H1 (cell line): ENCODE data around the gene ZYX. TPM values are rescaled to one million over a fixed set of nuclear protein-coding genes. Genes with fewer than 3 reads are reported as not detected.
A peak's percentile ranks its signal among the peaks of the same experiment; 100 is the strongest.

Source experiments
- CTCF ChIA-PET: fragments of 300-600 bp; sonication (Branson Sonifier 250); formaldehyde crosslinking; loops from one replicate; lab custom pipeline; 2021; ENCODE audit not compliant: partially characterized antibody; lab: Charles Lee
- POLR2A ChIA-PET: fragments of 300-600 bp; sonication (Branson Sonifier 250); formaldehyde crosslinking; loops from one replicate; lab custom pipeline; 2021; ENCODE audit warnings: inconsistent platforms; ENCODE audit not compliant: partially characterized antibody; lab: Charles Lee
- DNase-seq, 2 experiments: peaks; one replicate each; pipeline versions ENCODE4 v3.0.0 to v3.0.0-alpha.2; 2010 to 2022; ENCODE audit warnings: low spot score in 2 of 2, low read depth in 1 of 2, mixed read lengths in 1 of 2
- FAIRE-seq: peaks from 2 replicates; lab custom pipeline; 2011; peaks lifted over from hg19 to GRCh38; lab: Jason Lieb, UNC
- H2AFZ ChIP-seq: 2 replicates; pipeline ENCODE4 v1.8.1; 2012; ENCODE audit warnings: low read length, inconsistent platforms
- H2AK5ac ChIP-seq: 2 replicates; pipeline ENCODE4 v1.6.1; 2013; ENCODE audit warnings: low read depth, low read length
- H2BK120ac ChIP-seq: replicated peaks from 2 replicates; pipeline ENCODE3; 2013; ENCODE audit warnings: low read depth, low read length, inconsistent platforms
- H2BK12ac ChIP-seq: 2 replicates; pipeline ENCODE4 v1.6.1; 2013; ENCODE audit warnings: low read depth, low read length
- H2BK15ac ChIP-seq: 2 replicates; pipeline ENCODE4 v1.6.1; 2013; ENCODE audit warnings: low read length
- H2BK20ac ChIP-seq: 2 replicates; pipeline ENCODE4 v1.6.1; 2013; ENCODE audit warnings: low read length
- H2BK5ac ChIP-seq: 2 replicates; pipeline ENCODE4 v1.6.1; 2013; ENCODE audit warnings: low read depth, low read length
- H3K14ac ChIP-seq: 2 replicates; pipeline ENCODE4 v1.6.1; 2013; ENCODE audit warnings: inconsistent platforms; ENCODE audit not compliant: insufficient read length
- H3K18ac ChIP-seq: 2 replicates; pipeline ENCODE4 v1.6.1; 2013; ENCODE audit warnings: low read length; ENCODE audit errors: extremely low read depth
- H3K23ac ChIP-seq: 2 replicates; pipeline ENCODE4 v1.6.1; 2013; ENCODE audit warnings: inconsistent platforms; ENCODE audit not compliant: insufficient read length
- H3K23me2 ChIP-seq: 2 replicates; pipeline ENCODE4 v1.6.1; 2013; ENCODE audit warnings: low read depth, low read length
- H3K27ac ChIP-seq: 2 replicates; pipeline ENCODE4 v1.6.1; 2011; ENCODE audit warnings: low read depth, low read length, inconsistent platforms
- H3K27me3 ChIP-seq, 4 experiments: replicated peaks in 1 of 4; 1 replicate in 1 of 4; 2 replicates in 3 of 4; pipeline versions ENCODE4 v1.6.1 to v1.8.1; 2011 to 2013; ENCODE audit warnings: low read length in 3 of 4, mild to moderate bottlenecking in 3 of 4, inconsistent platforms in 2 of 4, mixed read lengths in 2 of 4, moderate library complexity in 1 of 4; ENCODE audit not compliant: control insufficient read depth in 3 of 4, insufficient read depth in 3 of 4; ENCODE audit errors: extremely low read depth in 1 of 4
- H3K36me3 ChIP-seq, 4 experiments: 2 replicates each; pipeline versions ENCODE4 v1.6.1 to v1.8.1; 2011 to 2013; ENCODE audit warnings: mild to moderate bottlenecking in 4 of 4, low read length in 3 of 4, moderate library complexity in 2 of 4, control low read depth in 1 of 4, inconsistent platforms in 1 of 4; ENCODE audit not compliant: insufficient read depth in 4 of 4, control insufficient read depth in 2 of 4
- H3K4ac ChIP-seq: replicated peaks from 2 replicates; pipeline ENCODE3; 2013; ENCODE audit warnings: low read length, low read depth, mixed read lengths, inconsistent platforms; ENCODE audit not compliant: insufficient read length
- H3K4me1 ChIP-seq, 4 experiments: replicated peaks in 1 of 4; 1 replicate in 1 of 4; 2 replicates in 3 of 4; pipeline versions ENCODE4 v1.6.1 to v1.8.1; 2011 to 2013; ENCODE audit warnings: low read length in 3 of 4, inconsistent platforms in 2 of 4, mixed read lengths in 1 of 4; ENCODE audit not compliant: insufficient read depth in 4 of 4, control insufficient read depth in 3 of 4
- H3K4me2 ChIP-seq, 2 experiments: 2 replicates each; pipeline versions ENCODE4 v1.6.1 to v1.8.1; 2011 to 2013; ENCODE audit warnings: low read depth in 2 of 2, low read length in 2 of 2, control low read depth in 1 of 2, inconsistent platforms in 1 of 2, mild to moderate bottlenecking in 1 of 2; ENCODE audit not compliant: insufficient read depth in 1 of 2
- H3K4me3 ChIP-seq, 4 experiments: fragments of 200-600, 300-600 bp in 1 of 4; sonication (generic), shearing (Covaris generic), sonication (Bioruptor Twin) in 1 of 4; 2 replicates each; pipeline versions ENCODE4 v1.5.1 to v1.8.1; 2011 to 2016; ENCODE audit warnings: low read length in 4 of 4, low read depth in 3 of 4, control low read depth in 2 of 4, inconsistent platforms in 2 of 4, mild to moderate bottlenecking in 2 of 4, mixed read lengths in 1 of 4, moderate library complexity in 1 of 4; ENCODE audit not compliant: insufficient read depth in 2 of 4; ENCODE audit errors: extremely low read depth in 1 of 4
- H3K56ac ChIP-seq: replicated peaks from 2 replicates; pipeline ENCODE3; 2013; ENCODE audit warnings: low read depth, mild to moderate bottlenecking, mixed read lengths, low read length, inconsistent platforms; ENCODE audit not compliant: insufficient read length
- H3K79me1 ChIP-seq: 2 replicates; pipeline ENCODE4 v1.6.1; 2013; ENCODE audit warnings: low read depth, low read length, control low read depth
- H3K79me2 ChIP-seq, 2 experiments: 2 replicates each; pipeline versions ENCODE4 v1.6.1 to v1.8.1; 2012 to 2013; ENCODE audit warnings: low read length in 2 of 2, mild to moderate bottlenecking in 2 of 2, inconsistent platforms in 1 of 2; ENCODE audit not compliant: insufficient read depth in 2 of 2, control insufficient read depth in 1 of 2
- H3K9ac ChIP-seq, 4 experiments: replicated peaks in 1 of 4; 1 replicate in 1 of 4; 2 replicates in 3 of 4; pipeline versions ENCODE4 v1.6.1 to v1.8.1; 2011 to 2013; ENCODE audit warnings: low read depth in 3 of 4, low read length in 3 of 4, control low read depth in 2 of 4, mild to moderate bottlenecking in 2 of 4, moderate library complexity in 2 of 4, inconsistent platforms in 1 of 4; ENCODE audit errors: extremely low read depth in 1 of 4
- H3K9me3 ChIP-seq, 2 experiments: 2 replicates each; pipeline versions ENCODE4 v1.6.1 to v1.8.1; 2012 to 2013; ENCODE audit warnings: mild to moderate bottlenecking in 2 of 2, moderate library complexity in 2 of 2, control low read depth in 1 of 2, inconsistent platforms in 1 of 2, low read depth in 1 of 2, low read length in 1 of 2, mixed read lengths in 1 of 2; ENCODE audit not compliant: insufficient read depth in 2 of 2
- H4K20me1 ChIP-seq, 2 experiments: replicated peaks in 1 of 2; 2 replicates each; pipeline versions ENCODE3 to v1.8.1; 2011 to 2013; ENCODE audit warnings: inconsistent platforms in 2 of 2, low read length in 2 of 2, mild to moderate bottlenecking in 1 of 2; ENCODE audit not compliant: insufficient read depth in 2 of 2, control insufficient read depth in 1 of 2
- H4K5ac ChIP-seq: 2 replicates; pipeline ENCODE4 v1.6.1; 2013; ENCODE audit warnings: low read length, low read depth, mixed read lengths, inconsistent platforms; ENCODE audit not compliant: insufficient read length
- H4K8ac ChIP-seq: 2 replicates; pipeline ENCODE4 v1.8.0; 2013; ENCODE audit warnings: mild to moderate bottlenecking, moderate library complexity, low read length, inconsistent platforms; ENCODE audit not compliant: insufficient read depth; ENCODE audit errors: extremely low read depth
- H4K91ac ChIP-seq: replicated peaks from 2 replicates; pipeline ENCODE3; 2013; ENCODE audit warnings: low read length, mixed read lengths, inconsistent platforms; ENCODE audit not compliant: insufficient read length
- CHD1 ChIP-seq: IDR thresholded peaks from 2 replicates; pipeline ENCODE4 v1.6.1; 2012; ENCODE audit warnings: low read depth, low read length, improper control_type of control experiment
- KDM5A ChIP-seq: fragments of 200-600 bp; IDR thresholded peaks from 2 replicates; pipeline ENCODE4 v1.7.1; 2012; ENCODE audit warnings: mild to moderate bottlenecking, low read length, inconsistent platforms, mixed read lengths
- RFX5 ChIP-seq: IDR thresholded peaks from 2 replicates; pipeline ENCODE4 v1.6.1; 2011; ENCODE audit warnings: low read depth, low read length, improper control_type of control experiment, borderline replicate concordance
- RNF2 ChIP-seq: fragments of 200-900, 300-1000 bp; sonication (generic); IDR thresholded peaks from 2 replicates; pipeline ENCODE4 v1.7.1; 2016; ENCODE audit warnings: borderline replicate concordance, low read depth, mild to moderate bottlenecking, antibody characterized with exemption, low read length; ENCODE audit not compliant: poor library complexity, severe bottlenecking; ENCODE audit errors: missing control alignments
- TAF1 ChIP-seq: IDR thresholded peaks from 2 replicates; pipeline ENCODE4 v1.6.1; 2011; ENCODE audit warnings: mild to moderate bottlenecking, low read depth, low read length
- WGBS, 2 experiments: shearing (Covaris generic) in 1 of 2; methylation state at CpG; one replicate each; pipeline versions ENCODE4 v1.1.6 to v1.1.7; 2013 to 2015; ENCODE audit warnings: low lambda C conversion rate in 2 of 2, mixed read lengths in 2 of 2, inconsistent platforms in 1 of 2, low coverage in 1 of 2, missing lambda C conversion rate in 1 of 2; ENCODE audit not compliant: insufficient replicate concordance in 2 of 2, insufficient coverage in 1 of 2, insufficient read length in 1 of 2; ENCODE audit errors: extremely low coverage in 1 of 2, missing lambda C conversion rate in 1 of 2; 5-methylcytosine and 5-hydroxymethylcytosine counted together
- polyA plus RNA-seq, 7 experiments: library from polyadenylated mRNA; depleted of rRNA in 3 of 7; stranded (reverse) in 5 of 7; unstranded in 2 of 7; fragments of >200 nt in 5 of 7; fragments of 200-250 nt in 2 of 7; gene quantifications; 1 replicate in 5 of 7; 2 replicates in 1 of 7; 4 replicates in 1 of 7; pipeline versions ENCODE4 v1.2.1 to v1.2.3, GENCODE V29; 2011 to 2013; ENCODE audit warnings: missing spikeins in 2 of 7, mixed read lengths in 2 of 7
- total RNA-seq: library from RNA; stranded (reverse); fragmentation: NEBNext Ultra II Directional; extraction: Animal tissue kit (Norgen Biotek cat#: 25700); gene quantifications from 2 replicates; pipeline ENCODE4 v1.2.1, GENCODE V29; 2021
- TF ChIP-seq, protein P1 (sequence below), 3 experiments: IDR thresholded peaks; 1 replicate in 2 of 3; 2 replicates in 1 of 3; pipeline versions ENCODE4 v1.5.1 to v1.6.1; 2011; ENCODE audit warnings: low read length in 3 of 3, mild to moderate bottlenecking in 3 of 3, inconsistent platforms in 2 of 3, low read depth in 1 of 3, moderate library complexity in 1 of 3; ENCODE audit not compliant: insufficient read depth in 1 of 3; ENCODE audit errors: control extremely low read depth in 1 of 3
- TF ChIP-seq, protein P2 (sequence below): IDR thresholded peaks from 2 replicates; pipeline ENCODE4 v1.6.1; 2012; ENCODE audit warnings: inconsistent platforms

ZYX gene
- total and polyA plus RNA-seq, 2 of the 8 experiments (the other 6 are each of a cell fraction or from before 2014, with no cell fraction given), result 40.6 to 159 TPM

DNA sequence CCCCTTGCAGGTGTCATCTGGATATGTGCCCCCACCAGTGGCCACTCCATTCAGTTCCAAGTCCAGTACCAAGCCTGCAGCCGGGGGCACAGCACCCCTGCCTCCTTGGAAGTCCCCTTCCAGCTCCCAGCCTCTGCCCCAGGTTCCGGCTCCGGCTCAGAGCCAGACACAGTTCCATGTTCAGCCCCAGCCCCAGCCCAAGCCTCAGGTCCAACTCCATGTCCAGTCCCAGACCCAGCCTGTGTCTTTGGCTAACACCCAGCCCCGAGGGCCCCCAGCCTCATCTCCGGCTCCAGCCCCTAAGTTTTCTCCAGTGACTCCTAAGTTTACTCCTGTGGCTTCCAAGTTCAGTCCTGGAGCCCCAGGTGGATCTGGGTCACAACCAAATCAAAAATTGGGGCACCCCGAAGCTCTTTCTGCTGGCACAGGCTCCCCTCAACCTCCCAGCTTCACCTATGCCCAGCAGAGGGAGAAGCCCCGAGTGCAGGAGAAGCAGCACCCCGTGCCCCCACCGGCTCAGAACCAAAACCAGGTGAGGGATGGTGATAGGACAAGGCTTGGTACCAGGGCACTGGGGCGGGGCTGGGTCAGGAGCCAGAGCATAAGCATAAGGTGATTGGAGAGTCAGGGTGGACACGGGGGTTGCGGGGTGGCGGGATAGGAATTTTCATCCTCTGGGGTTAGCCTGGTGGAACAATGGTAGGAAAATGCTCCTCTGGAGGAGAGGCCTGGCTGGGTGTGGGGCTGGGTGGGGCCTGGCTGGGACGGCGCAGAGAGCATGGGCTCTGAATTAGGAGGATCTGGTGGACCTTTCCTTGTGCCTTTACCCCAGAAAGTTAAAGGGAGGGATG is 1.9 kb downstream of the ZYX start:
- Histone ChIP-seq H4K91ac (no peak overlapping the region), H2AFZ (no peak overlapping the region), H3K4ac (no peak overlapping the region), H3K14ac (no peak overlapping the region), H3K9me3 (no peaks in the 10 kb centered on the region), H3K36me3 (peaks cover 6 to 34% (median 13%) of the 10 kb centered on the region in 4 experiments), H3K9ac (no peak overlapping the region), H2AK5ac (no peak overlapping the region), H3K4me3 (peak overlapping the region; percentile 76 to 100 (median 88); a peak in 5 of 8 replicates), H3K56ac (no peak overlapping the region), H2BK20ac (no peak overlapping the region), H4K20me1 (peaks cover 29 to 40% of the 10 kb centered on the region in 2 experiments), H4K8ac (no peak overlapping the region; the same call in 1 of the 2 replicates), H3K27me3 (no peaks in the 10 kb centered on the region), H3K4me2 (peak overlapping the region; percentile 69 to 93), H2BK5ac (peak overlapping the region; percentile 13; the same call in 1 of the 2 replicates), H3K79me2 (peaks cover 3 to 55% of the 10 kb centered on the region in 2 experiments; a peak in 3 of 4 replicates), H2BK120ac (no peak overlapping the region), H2BK12ac (no peak overlapping the region), H4K5ac (no peak overlapping the region), H3K23ac (no peak overlapping the region), H3K27ac (no peak overlapping the region), H3K23me2 (peaks cover 8% of the 10 kb centered on the region; the same call in 1 of the 2 replicates), H3K79me1 (peaks cover 26% of the 10 kb centered on the region), H3K4me1 (peaks cover 5 to 22% (median 6%) of the 10 kb centered on the region in 4 experiments), H2BK15ac (no peak overlapping the region), H3K18ac (no peak overlapping the region)
- ChIA-PET CTCF (interaction anchor here (0.6 to 17.5 kb wide), 10 partner anchors 8 to 84 kb away, joined by 3 to 359 read pairs (median 6); partner anchors contain the start of gene EPHA1), POLR2A (interaction anchor here (0.8 to 19.0 kb wide), 5 partner anchors 15 to 38 kb away, joined by 3 to 518 read pairs (median 8); partner anchors contain the start of genes EPHA1 and FAM131B)
- 91% methylated on average over 14 of the region's 15 CpGs; no CpG with 5 or more reads in 1 of the 2 experiments for WGBS, 2 experiments
- FAIRE-seq, result no peak
- no peak for DNase-seq
- TF ChIP-seq RNF2 (no peak), CHD1 (no peak), KDM5A (no peak), RFX5 (no peak), TAF1 (no peak)
- TF ChIP-seq, protein P1, sequence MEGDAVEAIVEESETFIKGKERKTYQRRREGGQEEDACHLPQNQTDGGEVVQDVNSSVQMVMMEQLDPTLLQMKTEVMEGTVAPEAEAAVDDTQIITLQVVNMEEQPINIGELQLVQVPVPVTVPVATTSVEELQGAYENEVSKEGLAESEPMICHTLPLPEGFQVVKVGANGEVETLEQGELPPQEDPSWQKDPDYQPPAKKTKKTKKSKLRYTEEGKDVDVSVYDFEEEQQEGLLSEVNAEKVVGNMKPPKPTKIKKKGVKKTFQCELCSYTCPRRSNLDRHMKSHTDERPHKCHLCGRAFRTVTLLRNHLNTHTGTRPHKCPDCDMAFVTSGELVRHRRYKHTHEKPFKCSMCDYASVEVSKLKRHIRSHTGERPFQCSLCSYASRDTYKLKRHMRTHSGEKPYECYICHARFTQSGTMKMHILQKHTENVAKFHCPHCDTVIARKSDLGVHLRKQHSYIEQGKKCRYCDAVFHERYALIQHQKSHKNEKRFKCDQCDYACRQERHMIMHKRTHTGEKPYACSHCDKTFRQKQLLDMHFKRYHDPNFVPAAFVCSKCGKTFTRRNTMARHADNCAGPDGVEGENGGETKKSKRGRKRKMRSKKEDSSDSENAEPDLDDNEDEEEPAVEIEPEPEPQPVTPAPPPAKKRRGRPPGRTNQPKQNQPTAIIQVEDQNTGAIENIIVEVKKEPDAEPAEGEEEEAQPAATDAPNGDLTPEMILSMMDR (IDR thresholded peaks at IDR 0.05; ENCODE audit: control extremely low read depth in 1 of 3, insufficient read depth in 1 of 3, low read depth in 1 of 3, low read length in 3 of 3), result no peak
- TF ChIP-seq, protein P2, sequence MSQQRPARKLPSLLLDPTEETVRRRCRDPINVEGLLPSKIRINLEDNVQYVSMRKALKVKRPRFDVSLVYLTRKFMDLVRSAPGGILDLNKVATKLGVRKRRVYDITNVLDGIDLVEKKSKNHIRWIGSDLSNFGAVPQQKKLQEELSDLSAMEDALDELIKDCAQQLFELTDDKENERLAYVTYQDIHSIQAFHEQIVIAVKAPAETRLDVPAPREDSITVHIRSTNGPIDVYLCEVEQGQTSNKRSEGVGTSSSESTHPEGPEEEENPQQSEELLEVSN, result no peak
